ENCODE results near the gene MPI. TPM values are rescaled to one million over a fixed set of nuclear protein-coding genes. Genes with fewer than 3 reads are reported as not detected.

Gene MPI
- total and polyA plus RNA-seq, 2 donors (not counting 3 experiments of a cell fraction or from before 2014, with no cell fraction given) = 36.3 to 69.3 TPM

DNA sequence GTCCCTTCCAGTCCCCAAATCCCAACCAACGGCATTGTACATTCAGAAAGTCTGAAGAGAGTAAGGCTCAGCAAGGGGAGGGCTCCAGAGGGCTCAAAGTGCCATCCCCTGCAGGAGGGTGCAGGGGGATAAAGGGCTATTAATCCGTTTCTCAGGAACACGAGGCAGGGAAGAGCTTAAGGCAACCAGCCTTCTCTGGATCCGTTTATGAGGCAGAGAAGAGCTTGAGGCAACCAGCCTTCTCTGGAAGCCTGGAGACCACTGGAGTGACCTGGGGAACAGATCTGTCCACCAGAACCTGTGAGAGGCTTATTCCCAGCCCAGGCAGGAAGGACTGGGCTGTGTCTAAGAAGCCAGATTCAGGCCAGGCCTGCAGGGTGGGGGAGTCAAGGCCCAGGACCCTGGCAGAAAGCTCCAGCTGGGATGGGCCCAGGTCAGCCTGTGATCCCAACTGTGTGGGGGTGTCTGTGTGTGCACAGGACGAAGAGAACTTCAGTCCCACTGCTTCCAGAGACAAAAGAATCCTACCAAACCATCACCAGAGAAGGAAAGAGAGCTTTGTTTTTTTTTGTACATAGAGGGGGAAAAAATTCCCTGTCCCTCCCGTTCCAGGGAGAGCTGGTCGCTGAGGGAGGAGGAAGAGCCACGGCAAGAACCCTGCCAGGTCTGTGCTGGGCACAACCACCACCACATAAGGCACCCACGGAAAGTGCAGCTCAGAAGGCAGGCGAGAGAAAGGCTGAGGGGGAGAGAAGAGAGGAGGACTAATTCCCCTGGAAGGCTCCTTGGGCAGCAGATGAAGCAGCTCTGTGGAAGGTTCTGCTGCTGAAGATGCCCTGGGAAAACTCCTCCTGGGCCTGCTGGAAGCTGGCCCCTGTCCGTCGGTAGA, 45.3 kb upstream of the MPI start:
- H3K27ac ChIP-seq (ENCODE audit: insufficient read depth, low read depth, low read length) = no peak overlapping the region
- DNase-seq (ENCODE audit: low read depth, low spot score) = no peak
- POLR2A ChIA-PET = no interaction called here

More for the DNA sequence above, 45.3 kb upstream of the MPI start:
- Histone ChIP-seq H3K36me3 (ENCODE audit: control insufficient read depth in 2 of 2, extremely low read depth in 1 of 2, insufficient read depth in 2 of 2, low read length in 2 of 2) (peaks cover 0 to 18% of the 10 kb centered on the region in 2 experiments), H3K79me2 (ENCODE audit: control insufficient read depth, insufficient read depth, low read length) (peaks cover 2% of the 10 kb centered on the region), H3K4me2 (ENCODE audit: insufficient read depth, low read length) (no peak overlapping the region), H4K20me1 (replicated peaks; ENCODE audit: control insufficient read depth, extremely low read depth, insufficient read depth, low read length) (no peaks in the 10 kb centered on the region), H3K9me3 (replicated peaks; ENCODE audit: control insufficient read depth, insufficient read depth, low read length) (no peaks in the 10 kb centered on the region), H3K9me1 (replicated peaks; ENCODE audit: control insufficient read depth, extremely low read depth, insufficient read depth, low read length) (no peaks in the 10 kb centered on the region), H3K9ac (replicated peaks; ENCODE audit: extremely low read depth, insufficient read depth, low read length) (no peak overlapping the region), H3K4me1 (ENCODE audit: control insufficient read depth, extremely low read depth, insufficient read depth, low read length) (peaks cover 11% of the 10 kb centered on the region), H2AFZ (ENCODE audit: low read depth, low read length) (no peak overlapping the region), H3K27me3 (ENCODE audit: control insufficient read depth in 2 of 2, insufficient read depth in 2 of 2, low read length in 2 of 2) (no peaks in the 10 kb centered on the region), H3K4me3 (replicated peaks in 1 of 3; ENCODE audit: insufficient read depth in 1 of 3, low read depth in 1 of 3, low read length in 3 of 3) (no peak overlapping the region)
- TF ChIP-seq GATA2 (IDR thresholded peaks at IDR 0.05; ENCODE audit: insufficient read depth, insufficient read length, low read depth, low read length) (no peak), FOS (IDR thresholded peaks at IDR 0.05; ENCODE audit: borderline replicate concordance, insufficient read depth, low read length) (no peak), EZH2 (IDR thresholded peaks at IDR 0.05; ENCODE audit: borderline replicate concordance, low read depth, low read length, severe bottlenecking) (no peak), JUN (IDR thresholded peaks at IDR 0.05; ENCODE audit: borderline replicate concordance, insufficient read depth, insufficient read length, low read depth) (no peak), MYC (IDR thresholded peaks at IDR 0.05; ENCODE audit: low read depth, low read length) (no peak), POLR2A (IDR thresholded peaks at IDR 0.05; ENCODE audit: low read depth, low read length) (no peak), POLR2AphosphoS5 (IDR thresholded peaks at IDR 0.05; ENCODE audit: insufficient read depth, low read depth, low read length) (no peak)
- TF ChIP-seq, protein P1, sequence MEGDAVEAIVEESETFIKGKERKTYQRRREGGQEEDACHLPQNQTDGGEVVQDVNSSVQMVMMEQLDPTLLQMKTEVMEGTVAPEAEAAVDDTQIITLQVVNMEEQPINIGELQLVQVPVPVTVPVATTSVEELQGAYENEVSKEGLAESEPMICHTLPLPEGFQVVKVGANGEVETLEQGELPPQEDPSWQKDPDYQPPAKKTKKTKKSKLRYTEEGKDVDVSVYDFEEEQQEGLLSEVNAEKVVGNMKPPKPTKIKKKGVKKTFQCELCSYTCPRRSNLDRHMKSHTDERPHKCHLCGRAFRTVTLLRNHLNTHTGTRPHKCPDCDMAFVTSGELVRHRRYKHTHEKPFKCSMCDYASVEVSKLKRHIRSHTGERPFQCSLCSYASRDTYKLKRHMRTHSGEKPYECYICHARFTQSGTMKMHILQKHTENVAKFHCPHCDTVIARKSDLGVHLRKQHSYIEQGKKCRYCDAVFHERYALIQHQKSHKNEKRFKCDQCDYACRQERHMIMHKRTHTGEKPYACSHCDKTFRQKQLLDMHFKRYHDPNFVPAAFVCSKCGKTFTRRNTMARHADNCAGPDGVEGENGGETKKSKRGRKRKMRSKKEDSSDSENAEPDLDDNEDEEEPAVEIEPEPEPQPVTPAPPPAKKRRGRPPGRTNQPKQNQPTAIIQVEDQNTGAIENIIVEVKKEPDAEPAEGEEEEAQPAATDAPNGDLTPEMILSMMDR (IDR thresholded peaks at IDR 0.05; ENCODE audit: extremely low read depth in 1 of 2, insufficient read depth in 1 of 2, low read depth in 1 of 2, low read length in 2 of 2) = no peak
- TF ChIP-seq, protein P2, sequence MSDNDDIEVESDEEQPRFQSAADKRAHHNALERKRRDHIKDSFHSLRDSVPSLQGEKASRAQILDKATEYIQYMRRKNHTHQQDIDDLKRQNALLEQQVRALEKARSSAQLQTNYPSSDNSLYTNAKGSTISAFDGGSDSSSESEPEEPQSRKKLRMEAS (IDR thresholded peaks at IDR 0.05; ENCODE audit: insufficient read depth, insufficient read length) = no peak
- dilution Hi-C loops (cut with MboI; ENCODE audit: extremely low pct_ligation_motif_present, low sequenced_read_pairs) = no loop called here
- BruUV-seq (replicated peaks) = no TSS peak
- no peak for FAIRE-seq
- CTCF ChIA-PET = interaction anchor here (0.9 to 5.3 kb wide), 9 partner anchors 12 to 75 kb away, joined by 3 to 37 read pairs (median 3); partner anchors contain the start of gene MPI
- intact Hi-C loops (cut with micrococcal nuclease) = loop anchor here (5.0 kb wide), 1 partner anchor 93 kb away; the partner anchor contains the start of gene COX5A
